Endothelial cell (in vitro differentiated cells): Measurements from ENCODE around the gene DYSF. TPM values are rescaled to one million over a fixed set of nuclear protein-coding genes. Genes with fewer than 3 reads are reported as not detected.
"Not testable (repeated sequence)": the region's sequence is repeated elsewhere in the genome, so short reads cannot be mapped to it uniquely, and the experiment has no call there.

ENCODE experiments used
- DNase-seq: peaks from one replicate; pipeline ENCODE4 v3.0.0; 2021; ENCODE audit warnings: low spot score
- H3K27ac Mint-ChIP-seq: one replicate; pipeline ENCODE4 v1.8.0; 2021; ENCODE audit warnings: mixed read lengths, inconsistent platforms; ENCODE audit not compliant: unreplicated experiment
- H3K27me3 Mint-ChIP-seq: one replicate; pipeline ENCODE4 v1.8.0; 2021; ENCODE audit warnings: mild to moderate bottlenecking, moderate library complexity, mixed read lengths, inconsistent platforms; ENCODE audit not compliant: unreplicated experiment
- H3K36me3 Mint-ChIP-seq: one replicate; pipeline ENCODE4 v1.8.0; 2021; ENCODE audit warnings: mild to moderate bottlenecking, low read depth, mixed read lengths, inconsistent platforms; ENCODE audit not compliant: unreplicated experiment
- H3K4me1 Mint-ChIP-seq: one replicate; pipeline ENCODE4 v1.8.0; 2021; ENCODE audit warnings: mild to moderate bottlenecking, mixed read lengths, inconsistent platforms; ENCODE audit not compliant: unreplicated experiment
- H3K4me3 Mint-ChIP-seq: one replicate; pipeline ENCODE4 v1.8.0; 2021; ENCODE audit warnings: mild to moderate bottlenecking, mixed read lengths, inconsistent platforms; ENCODE audit not compliant: unreplicated experiment
- H3K9me3 Mint-ChIP-seq: one replicate; pipeline ENCODE4 v1.8.0; 2021; ENCODE audit warnings: mixed read lengths, inconsistent platforms; ENCODE audit not compliant: unreplicated experiment
- total RNA-seq: library from RNA; stranded (reverse); fragmentation: NEBNext Ultra II Directional; extraction: Animal tissue kit (Norgen Biotek cat#: 25700); gene quantifications from one replicate; pipeline ENCODE4 v1.2.1, GENCODE V29; 2021; ENCODE audit not compliant: unreplicated experiment
- TF ChIP-seq, protein P1 (sequence below): fragments of 200-600 bp; sonication (generic); IDR thresholded peaks from one replicate; pipeline ENCODE4 v1.5.0; 2021; ENCODE audit warnings: antibody characterized with exemption; ENCODE audit not compliant: unreplicated experiment

The DYSF gene
- total RNA-seq, 1 donor from 2014 or later = 566 TPM

GRCh38 chr2:71428472-71429383, 24.6 kb upstream of the DYSF start:
- no peaks in the 10 kb centered on the region for H3K27me3 Mint-ChIP-seq
- TF ChIP-seq, protein P1, sequence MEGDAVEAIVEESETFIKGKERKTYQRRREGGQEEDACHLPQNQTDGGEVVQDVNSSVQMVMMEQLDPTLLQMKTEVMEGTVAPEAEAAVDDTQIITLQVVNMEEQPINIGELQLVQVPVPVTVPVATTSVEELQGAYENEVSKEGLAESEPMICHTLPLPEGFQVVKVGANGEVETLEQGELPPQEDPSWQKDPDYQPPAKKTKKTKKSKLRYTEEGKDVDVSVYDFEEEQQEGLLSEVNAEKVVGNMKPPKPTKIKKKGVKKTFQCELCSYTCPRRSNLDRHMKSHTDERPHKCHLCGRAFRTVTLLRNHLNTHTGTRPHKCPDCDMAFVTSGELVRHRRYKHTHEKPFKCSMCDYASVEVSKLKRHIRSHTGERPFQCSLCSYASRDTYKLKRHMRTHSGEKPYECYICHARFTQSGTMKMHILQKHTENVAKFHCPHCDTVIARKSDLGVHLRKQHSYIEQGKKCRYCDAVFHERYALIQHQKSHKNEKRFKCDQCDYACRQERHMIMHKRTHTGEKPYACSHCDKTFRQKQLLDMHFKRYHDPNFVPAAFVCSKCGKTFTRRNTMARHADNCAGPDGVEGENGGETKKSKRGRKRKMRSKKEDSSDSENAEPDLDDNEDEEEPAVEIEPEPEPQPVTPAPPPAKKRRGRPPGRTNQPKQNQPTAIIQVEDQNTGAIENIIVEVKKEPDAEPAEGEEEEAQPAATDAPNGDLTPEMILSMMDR = no peak
- H3K4me1 Mint-ChIP-seq = peaks cover 20% of the 10 kb centered on the region
- peaks cover 57% of the 10 kb centered on the region for H3K36me3 Mint-ChIP-seq
- no peak overlapping the region for H3K4me3 Mint-ChIP-seq
- DNase-seq = no peak
- H3K27ac Mint-ChIP-seq = no peak overlapping the region
- H3K9me3 Mint-ChIP-seq = no peaks in the 10 kb centered on the region

DNA sequence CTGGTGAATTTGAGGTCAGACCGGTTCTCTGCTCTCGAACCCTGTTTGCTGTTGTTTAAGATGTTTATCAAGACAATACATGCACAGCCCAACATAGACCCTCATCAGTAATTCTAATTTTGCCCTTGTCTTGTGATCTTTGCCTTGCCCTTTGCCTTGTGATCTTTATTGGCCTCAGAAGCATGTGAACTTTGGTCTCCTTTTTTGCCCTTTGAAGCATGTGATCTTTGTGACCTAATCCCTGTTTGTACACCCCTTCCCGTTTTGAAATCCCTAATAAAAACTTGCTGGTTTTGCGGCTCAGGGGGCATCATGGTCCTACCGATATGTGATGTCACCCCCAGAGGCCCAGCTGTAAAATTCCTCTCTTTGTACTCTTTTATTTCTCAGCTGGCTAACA, 8.2 kb upstream of the DYSF start:
- H3K9me3 Mint-ChIP-seq = not testable (repeated sequence)
- peak overlapping the region; percentile 50 for H3K4me3 Mint-ChIP-seq

GRCh38 chr2:71446505-71446904, 6.9 kb upstream of the DYSF start:
- H3K36me3 Mint-ChIP-seq = peaks cover 13% of the 10 kb centered on the region
- H3K4me3 Mint-ChIP-seq = no peak overlapping the region
- no peak overlapping the region for H3K27ac Mint-ChIP-seq
- H3K4me1 Mint-ChIP-seq = peaks cover 25% of the 10 kb centered on the region
- TF ChIP-seq, protein P1 = no peak
- DNase-seq = no peak
- H3K27me3 Mint-ChIP-seq = peaks cover 1% of the 10 kb centered on the region
- H3K9me3 Mint-ChIP-seq = no peaks in the 10 kb centered on the region

More for the DNA sequence above, 8.2 kb upstream of the DYSF start:
- not testable (repeated sequence) for H3K27me3 Mint-ChIP-seq, DNase-seq, H3K27ac Mint-ChIP-seq
- H3K36me3 Mint-ChIP-seq = peaks cover 16% of the 10 kb centered on the region
- peaks cover 25% of the 10 kb centered on the region for H3K4me1 Mint-ChIP-seq

GRCh38 chr2:71449343-71449742, 4.0 kb upstream of the DYSF start:
- no peaks in the 10 kb centered on the region for H3K9me3 Mint-ChIP-seq

GRCh38 chr2:71451705-71452104, 1.7 kb upstream of the DYSF start:
- DNase-seq = no peak
- Mint-ChIP-seq H3K27ac (peak overlapping the region; percentile 40), H3K4me3 (peak overlapping the region; percentile 77), H3K4me1 (peaks cover 63% of the 10 kb centered on the region), H3K9me3 (no peaks in the 10 kb centered on the region), H3K36me3 (no peaks in the 10 kb centered on the region), H3K27me3 (peaks cover 9% of the 10 kb centered on the region)
- TF ChIP-seq, protein P1 = no peak

More at GRCh38 chr2:71449343-71449742, 4.0 kb upstream of the DYSF start:
- TF ChIP-seq, protein P1 = no peak
- no peak overlapping the region for H3K27ac Mint-ChIP-seq
- H3K4me3 Mint-ChIP-seq = no peak overlapping the region
- H3K27me3 Mint-ChIP-seq = peaks cover 4% of the 10 kb centered on the region
- no peak for DNase-seq
- peaks cover 3% of the 10 kb centered on the region for H3K36me3 Mint-ChIP-seq
- peaks cover 41% of the 10 kb centered on the region for H3K4me1 Mint-ChIP-seq
